RPMI7951 (cell line): ENCODE measurements around the gene SHISAL1. TPM values are rescaled to one million over a fixed set of nuclear protein-coding genes. Genes with fewer than 3 reads are reported as not detected.

Experiments used
- total RNA-seq: library from RNA; depleted of rRNA; stranded (reverse); fragments of >200 nt; shearing (Covaris generic); gene quantifications from 2 replicates; pipeline ENCODE4 v1.2.3, GENCODE V29; 2014; rRNA removed

SHISAL1 gene
- total RNA-seq, 1 experiment from 2014 or later = 1.6 TPM

Other genes starting within 250 kb of the SHISAL1 start
- 0.48 and 0.78 TPM in 2 replicates for gene PARVG, start 132.0 kb downstream of the SHISAL1 start, total RNA-seq
- gene RTL6, start 185.3 kb upstream of the SHISAL1 start, total RNA-seq = 14.2 and 16.6 TPM in 2 replicates